Hepatocyte (in vitro differentiated cells): Measurements from ENCODE around the gene WDR91. TPM values are rescaled to one million over a fixed set of nuclear protein-coding genes. Genes with fewer than 3 reads are reported as not detected.

Experiments used
- DNase-seq: peaks from one replicate; pipeline ENCODE4 v3.0.0-alpha.2; 2016; ENCODE audit warnings: low spot score
- H2AFZ ChIP-seq: fragments of 200-600 bp; sonication (generic); 2 replicates; pipeline ENCODE4 v1.6.0; 2016; ENCODE audit warnings: antibody characterized with exemption, mild to moderate bottlenecking
- H3K27ac ChIP-seq: fragments of 200-600 bp; sonication (generic); 2 replicates; pipeline ENCODE4 v1.5.1; 2016; ENCODE audit warnings: mild to moderate bottlenecking
- H3K27me3 ChIP-seq: fragments of 200-600 bp; sonication (generic); 2 replicates; pipeline ENCODE4 v1.6.1; 2016
- H3K36me3 ChIP-seq: fragments of 200-600 bp; sonication (generic); replicated peaks from 2 replicates; pipeline ENCODE4 v1.5.1; 2016; ENCODE audit warnings: low read depth; ENCODE audit not compliant: insufficient read depth
- H3K4me1 ChIP-seq: fragments of 200-600 bp; sonication (generic); 2 replicates; pipeline ENCODE4 v1.5.1; 2016; ENCODE audit warnings: mild to moderate bottlenecking, moderate library complexity; ENCODE audit not compliant: insufficient read depth
- H3K4me2 ChIP-seq: fragments of 200-600 bp; sonication (generic); 2 replicates; pipeline ENCODE4 v1.6.0; 2016
- H3K4me3 ChIP-seq: fragments of 200-600 bp; sonication (generic); 2 replicates; pipeline ENCODE4 v1.5.1; 2016; ENCODE audit warnings: mild to moderate bottlenecking
- H3K79me2 ChIP-seq: fragments of 200-600 bp; sonication (generic); 2 replicates; pipeline ENCODE4 v1.6.0; 2017; ENCODE audit warnings: mild to moderate bottlenecking
- H3K9me2 ChIP-seq: fragments of 200-600 bp; sonication (generic); replicated peaks from 2 replicates; pipeline ENCODE4 v1.6.0; 2017; ENCODE audit warnings: mild to moderate bottlenecking; ENCODE audit not compliant: insufficient read depth
- H3K9me3 ChIP-seq: fragments of 200-600 bp; sonication (generic); 2 replicates; pipeline ENCODE4 v1.5.1; 2016; ENCODE audit warnings: low read depth, mild to moderate bottlenecking
- H4K20me1 ChIP-seq: fragments of 200-600 bp; sonication (generic); 2 replicates; pipeline ENCODE4 v1.6.0; 2016; ENCODE audit warnings: mild to moderate bottlenecking; ENCODE audit not compliant: insufficient read depth, poor library complexity, severe bottlenecking
- CTCF ChIP-seq: fragments of 200-600 bp; sonication (generic); IDR thresholded peaks from 2 replicates; pipeline ENCODE4 v1.5.1; 2016; ENCODE audit warnings: antibody characterized with exemption, mild to moderate bottlenecking; ENCODE audit not compliant: poor library complexity
- EZH2 ChIP-seq: fragments of 200-600 bp; sonication (generic); IDR thresholded peaks from 2 replicates; pipeline ENCODE4 v1.6.1; 2016; ENCODE audit warnings: antibody characterized with exemption, mild to moderate bottlenecking, borderline replicate concordance
- EZH2phosphoT487 ChIP-seq: fragments of 200-600 bp; sonication (generic); IDR thresholded peaks from one replicate; pipeline ENCODE4 v1.6.1; 2018; ENCODE audit warnings: antibody characterized with exemption, mild to moderate bottlenecking, low read depth, moderate library complexity; ENCODE audit not compliant: unreplicated experiment, severe bottlenecking
- WGBS: methylation state at CpG from one replicate; pipeline ENCODE4 v1.1.6; 2016; ENCODE audit warnings: low lambda C conversion rate; ENCODE audit errors: missing lambda C conversion rate; 5-methylcytosine and 5-hydroxymethylcytosine counted together
- polyA plus RNA-seq: library from polyadenylated mRNA; unstranded; fragments of >200 nt; fragmentation: Nextera tagmentation; extraction: Ambion mirVana; gene quantifications from 2 replicates; pipeline ENCODE4 v1.2.1, GENCODE V29; 2016
- total RNA-seq: library from RNA; depleted of rRNA; stranded (reverse); fragments of >200 nt; gene quantifications from 2 replicates; pipeline ENCODE4 v1.2.3, GENCODE V29; 2014

The WDR91 gene
- total and polyA plus RNA-seq, 2 experiments from 2014 or later, result 8.0 to 8.2 TPM

GRCh38 chr7:135209225-135209834, 2.0 kb downstream of the WDR91 start:
- TF ChIP-seq CTCF, result no peak
- TF ChIP-seq EZH2phosphoT487, result no peak
- no peak for TF ChIP-seq EZH2
- no peak overlapping the region for H3K27ac ChIP-seq
- H3K27me3 ChIP-seq, result no peaks in the 10 kb centered on the region
- H3K9me2 ChIP-seq, result no peaks in the 10 kb centered on the region
- peaks cover 8% of the 10 kb centered on the region for H3K79me2 ChIP-seq
- WGBS, result 78% methylated on average over 7 of the region's 7 CpGs
- H2AFZ ChIP-seq, result no peak overlapping the region
- no peaks in the 10 kb centered on the region for H4K20me1 ChIP-seq
- no peak for DNase-seq
- peaks cover 11% of the 10 kb centered on the region for H3K4me1 ChIP-seq
- peak overlapping the region; percentile 25 for H3K4me2 ChIP-seq
- no peak overlapping the region for H3K4me3 ChIP-seq
- H3K36me3 ChIP-seq, result no peaks in the 10 kb centered on the region
- no peaks in the 10 kb centered on the region for H3K9me3 ChIP-seq

GRCh38 chr7:135208102-135208793, 3.1 kb downstream of the WDR91 start:
- Histone ChIP-seq H3K9me3 (no peaks in the 10 kb centered on the region), H3K4me2 (peak overlapping the region; percentile 27), H3K79me2 (peaks cover 8% of the 10 kb centered on the region), H3K4me1 (peaks cover 11% of the 10 kb centered on the region), H4K20me1 (no peaks in the 10 kb centered on the region), H3K36me3 (no peaks in the 10 kb centered on the region), H3K4me3 (no peak overlapping the region), H2AFZ (no peak overlapping the region), H3K27ac (peak overlapping the region; percentile 17), H3K27me3 (no peaks in the 10 kb centered on the region), H3K9me2 (no peaks in the 10 kb centered on the region)
- TF ChIP-seq EZH2phosphoT487 (no peak), EZH2 (no peak), CTCF (no peak)
- no peak for DNase-seq
- WGBS, result 84% methylated on average over 6 of the region's 6 CpGs

GRCh38 chr7:135207406-135208101, 3.8 kb downstream of the WDR91 start:
- no peak for TF ChIP-seq EZH2phosphoT487
- no peaks in the 10 kb centered on the region for H3K27me3 ChIP-seq
- 84% methylated on average over 8 of the region's 8 CpGs for WGBS
- H4K20me1 ChIP-seq, result no peaks in the 10 kb centered on the region
- no peaks in the 10 kb centered on the region for H3K9me3 ChIP-seq
- no peak overlapping the region for H2AFZ ChIP-seq
- peak overlapping the region; percentile 17 for H3K27ac ChIP-seq
- no peak for DNase-seq
- no peaks in the 10 kb centered on the region for H3K36me3 ChIP-seq
- peaks cover 11% of the 10 kb centered on the region for H3K4me1 ChIP-seq
- peak overlapping the region; percentile 27 for H3K4me2 ChIP-seq
- no peaks in the 10 kb centered on the region for H3K9me2 ChIP-seq
- no peak overlapping the region for H3K4me3 ChIP-seq
- peaks cover 8% of the 10 kb centered on the region for H3K79me2 ChIP-seq

- no peak overlapping the region for H3K4me2 ChIP-seq
- peaks cover 11% of the 10 kb centered on the region for H3K4me1 ChIP-seq
- no peak for DNase-seq
- peaks cover 8% of the 10 kb centered on the region for H3K79me2 ChIP-seq
- H2AFZ ChIP-seq, result no peak overlapping the region
- TF ChIP-seq CTCF (no peak), EZH2phosphoT487 (no peak)
- no peak overlapping the region for H3K4me3 ChIP-seq
- 78% methylated on average over 7 of the region's 7 CpGs for WGBS
- no peaks in the 10 kb centered on the region for H4K20me1 ChIP-seq
- no peaks in the 10 kb centered on the region for H3K36me3 ChIP-seq
- H3K9me2 ChIP-seq, result no peaks in the 10 kb centered on the region
- no peaks in the 10 kb centered on the region for H3K27me3 ChIP-seq
- peak overlapping the region; percentile 17 for H3K27ac ChIP-seq
- H3K9me3 ChIP-seq, result no peaks in the 10 kb centered on the region
These were observed 4.4 kb downstream of the WDR91 start for GRCh38 chr7:135206941-135207391.
